Measurements from ENCODE around the gene ALOX12. TPM values are rescaled to one million over a fixed set of nuclear protein-coding genes. Genes with fewer than 3 reads are reported as not detected.

Gene ALOX12
- total and polyA plus RNA-seq, 9 donors = 0.59 to 1.3 (median 0.78) TPM; not detected in 1

- DNase-seq = no peak
- H3K27ac ChIP-seq (ENCODE audit: low read length) = no peak overlapping the region
- H3K9me3 ChIP-seq (replicated peaks; ENCODE audit: control insufficient read depth, low read depth, low read length) = no peaks in the 10 kb centered on the region
- no peak overlapping the region for H3K4me3 ChIP-seq (ENCODE audit: low read length)
- peaks cover 15% of the 10 kb centered on the region for H3K4me1 ChIP-seq (ENCODE audit: control insufficient read depth, insufficient read depth, low read length)
- peaks cover 29% of the 10 kb centered on the region for H3K27me3 ChIP-seq (ENCODE audit: control insufficient read depth, insufficient read depth, low read length)
- peaks cover 45% of the 10 kb centered on the region for H3K36me3 ChIP-seq (ENCODE audit: control insufficient read depth, insufficient read depth, low read length)
- WGBS (ENCODE audit: insufficient coverage) = 82% methylated on average over 5 of the region's 11 CpGs
Measured at GRCh38 chr17:6998855-6999508, 3.1 kb downstream of the ALOX12 start.

GRCh38 chr17:7001318-7001961 lies 5.6 kb downstream of the ALOX12 start:
- 67% methylated on average over 9 of the region's 10 CpGs for WGBS (ENCODE audit: insufficient coverage)
- H3K36me3 ChIP-seq (ENCODE audit: control insufficient read depth, insufficient read depth, low read length) = peaks cover 45% of the 10 kb centered on the region

GRCh38 chr17:7002288-7003047 lies 6.6 kb downstream of the ALOX12 start:
- 92% methylated on average over 4 of the region's 6 CpGs for WGBS (ENCODE audit: insufficient coverage)
- no peaks in the 10 kb centered on the region for H3K4me1 ChIP-seq (ENCODE audit: control insufficient read depth, insufficient read depth, low read length)
- no peak overlapping the region for H3K27ac ChIP-seq (ENCODE audit: low read length)
- H3K9me3 ChIP-seq (replicated peaks; ENCODE audit: control insufficient read depth, low read depth, low read length) = no peaks in the 10 kb centered on the region
- H3K27me3 ChIP-seq (ENCODE audit: control insufficient read depth, insufficient read depth, low read length) = no peaks in the 10 kb centered on the region
- peaks cover 50% of the 10 kb centered on the region for H3K36me3 ChIP-seq (ENCODE audit: control insufficient read depth, insufficient read depth, low read length)
- DNase-seq = no peak
- no peak overlapping the region for H3K4me3 ChIP-seq (ENCODE audit: low read length)

More at GRCh38 chr17:7001318-7001961, 5.6 kb downstream of the ALOX12 start:
- H3K4me3 ChIP-seq (ENCODE audit: low read length) = no peak overlapping the region
- H3K27me3 ChIP-seq (ENCODE audit: control insufficient read depth, insufficient read depth, low read length) = peaks cover 9% of the 10 kb centered on the region
- H3K9me3 ChIP-seq (replicated peaks; ENCODE audit: control insufficient read depth, low read depth, low read length) = no peaks in the 10 kb centered on the region
- H3K27ac ChIP-seq (ENCODE audit: low read length) = no peak overlapping the region
- no peak for DNase-seq
- peaks cover 5% of the 10 kb centered on the region for H3K4me1 ChIP-seq (ENCODE audit: control insufficient read depth, insufficient read depth, low read length)

GRCh38 chr17:7003745-7004144 lies 7.9 kb downstream of the ALOX12 start:
- Histone ChIP-seq H3K27me3 (ENCODE audit: control insufficient read depth, insufficient read depth, low read length) (no peaks in the 10 kb centered on the region), H3K4me1 (ENCODE audit: control insufficient read depth, insufficient read depth, low read length) (no peaks in the 10 kb centered on the region), H3K4me3 (ENCODE audit: low read length) (no peak overlapping the region), H3K36me3 (ENCODE audit: control insufficient read depth, insufficient read depth, low read length) (peaks cover 45% of the 10 kb centered on the region), H3K9me3 (replicated peaks; ENCODE audit: control insufficient read depth, low read depth, low read length) (no peaks in the 10 kb centered on the region), H3K27ac (ENCODE audit: low read length) (no peak overlapping the region)
- no peak for DNase-seq
- WGBS (ENCODE audit: insufficient coverage) = no CpG with 5 or more reads among the region's 2 CpGs

GRCh38 chr17:7004398-7005253 lies 8.8 kb downstream of the ALOX12 start:
- Histone ChIP-seq H3K4me1 (ENCODE audit: control insufficient read depth, insufficient read depth, low read length) (no peaks in the 10 kb centered on the region), H3K36me3 (ENCODE audit: control insufficient read depth, insufficient read depth, low read length) (peaks cover 41% of the 10 kb centered on the region), H3K27ac (ENCODE audit: low read length) (no peak overlapping the region), H3K9me3 (replicated peaks; ENCODE audit: control insufficient read depth, low read depth, low read length) (no peaks in the 10 kb centered on the region), H3K4me3 (ENCODE audit: low read length) (no peak overlapping the region), H3K27me3 (ENCODE audit: control insufficient read depth, insufficient read depth, low read length) (no peaks in the 10 kb centered on the region)
- no CpG with 5 or more reads among the region's 2 CpGs for WGBS (ENCODE audit: insufficient coverage)
- peak; percentile 77 for DNase-seq

GRCh38 chr17:7005716-7006115 lies 9.9 kb downstream of the ALOX12 start:
- Histone ChIP-seq H3K4me1 (ENCODE audit: control insufficient read depth, insufficient read depth, low read length) (peaks cover 1% of the 10 kb centered on the region), H3K4me3 (ENCODE audit: low read length) (no peak overlapping the region), H3K9me3 (replicated peaks; ENCODE audit: control insufficient read depth, low read depth, low read length) (no peaks in the 10 kb centered on the region), H3K27me3 (ENCODE audit: control insufficient read depth, insufficient read depth, low read length) (no peaks in the 10 kb centered on the region), H3K36me3 (ENCODE audit: control insufficient read depth, insufficient read depth, low read length) (peaks cover 35% of the 10 kb centered on the region), H3K27ac (ENCODE audit: low read length) (no peak overlapping the region)
- WGBS (ENCODE audit: insufficient coverage) = 68% methylated on average over 4 of the region's 7 CpGs
- no peak for DNase-seq

GRCh38 chr17:7007143-7007542 lies 11.3 kb downstream of the ALOX12 start:
- no peak overlapping the region for H3K4me3 ChIP-seq (ENCODE audit: low read length)
- DNase-seq = no peak
- H3K9me3 ChIP-seq (replicated peaks; ENCODE audit: control insufficient read depth, low read depth, low read length) = no peaks in the 10 kb centered on the region
- H3K27ac ChIP-seq (ENCODE audit: low read length) = no peak overlapping the region
- 78% methylated on average over 2 of the region's 2 CpGs for WGBS (ENCODE audit: insufficient coverage)
- H3K36me3 ChIP-seq (ENCODE audit: control insufficient read depth, insufficient read depth, low read length) = peaks cover 20% of the 10 kb centered on the region
- peaks cover 11% of the 10 kb centered on the region for H3K4me1 ChIP-seq (ENCODE audit: control insufficient read depth, insufficient read depth, low read length)
- no peaks in the 10 kb centered on the region for H3K27me3 ChIP-seq (ENCODE audit: control insufficient read depth, insufficient read depth, low read length)

- no peaks in the 10 kb centered on the region for H3K27me3 ChIP-seq (ENCODE audit: control insufficient read depth, insufficient read depth, low read length)
- WGBS (ENCODE audit: insufficient coverage) = no CpG with 5 or more reads among the region's 2 CpGs
- H3K9me3 ChIP-seq (replicated peaks; ENCODE audit: control insufficient read depth, low read depth, low read length) = no peaks in the 10 kb centered on the region
- peaks cover 30% of the 10 kb centered on the region for H3K4me1 ChIP-seq (ENCODE audit: control insufficient read depth, insufficient read depth, low read length)
- H3K36me3 ChIP-seq (ENCODE audit: control insufficient read depth, insufficient read depth, low read length) = peaks cover 10% of the 10 kb centered on the region
- DNase-seq = no peak
- no peak overlapping the region for H3K27ac ChIP-seq (ENCODE audit: low read length)
- H3K4me3 ChIP-seq (ENCODE audit: low read length) = no peak overlapping the region
Measured at GRCh38 chr17:7010523-7010922, 14.7 kb downstream of the ALOX12 start.

GRCh38 chr17:7011415-7011814 lies 15.6 kb downstream of the ALOX12 start:
- Histone ChIP-seq H3K9me3 (replicated peaks; ENCODE audit: control insufficient read depth, low read depth, low read length) (no peaks in the 10 kb centered on the region), H3K27ac (ENCODE audit: low read length) (no peak overlapping the region), H3K36me3 (ENCODE audit: control insufficient read depth, insufficient read depth, low read length) (peaks cover 10% of the 10 kb centered on the region), H3K4me1 (ENCODE audit: control insufficient read depth, insufficient read depth, low read length) (peaks cover 32% of the 10 kb centered on the region), H3K27me3 (ENCODE audit: control insufficient read depth, insufficient read depth, low read length) (no peaks in the 10 kb centered on the region), H3K4me3 (ENCODE audit: low read length) (peak overlapping the region; percentile 90)
- no CpG with 5 or more reads among the region's 14 CpGs for WGBS (ENCODE audit: insufficient coverage)
- DNase-seq = no peak

GRCh38 chr17:7011942-7012254 lies 16.0 kb downstream of the ALOX12 start:
- no peaks in the 10 kb centered on the region for H3K27me3 ChIP-seq (ENCODE audit: control insufficient read depth, insufficient read depth, low read length)
- peaks cover 10% of the 10 kb centered on the region for H3K36me3 ChIP-seq (ENCODE audit: control insufficient read depth, insufficient read depth, low read length)
- peak overlapping the region; percentile 90 for H3K4me3 ChIP-seq (ENCODE audit: low read length)
- no CpG with 5 or more reads among the region's 6 CpGs for WGBS (ENCODE audit: insufficient coverage)
- no peak for DNase-seq
- no peaks in the 10 kb centered on the region for H3K9me3 ChIP-seq (replicated peaks; ENCODE audit: control insufficient read depth, low read depth, low read length)
- H3K27ac ChIP-seq (ENCODE audit: low read length) = peak overlapping the region; percentile 100
- peaks cover 32% of the 10 kb centered on the region for H3K4me1 ChIP-seq (ENCODE audit: control insufficient read depth, insufficient read depth, low read length)

Data from muscle of leg (tissue), 11 donors.